ENCODE measurements around the gene SLC25A24.

SLC25A24 gene

GRCh38 chr1:108107658-108108057 is 92.5 kb downstream of the SLC25A24 start:
- Histone ChIP-seq H3K9me3 (ENCODE audit: control insufficient read depth, insufficient read depth, low read length) (no peaks in the 10 kb centered on the region), H3K4me2 (ENCODE audit: low read length) (no peak overlapping the region), H3K79me2 (ENCODE audit: control insufficient read depth, low read length) (no peaks in the 10 kb centered on the region), H3K4me1 (ENCODE audit: control insufficient read depth, low read length) (no peaks in the 10 kb centered on the region), H3F3A (ENCODE audit: control insufficient read depth, insufficient read depth) (no peaks in the 10 kb centered on the region), H4K20me1 (ENCODE audit: control insufficient read depth, insufficient read depth, low read depth, low read length) (no peaks in the 10 kb centered on the region), H3K36me3 (ENCODE audit: control insufficient read depth, low read length) (no peaks in the 10 kb centered on the region), H3K4me3 (ENCODE audit: low read length) (no peak overlapping the region), H3K27ac (ENCODE audit: low read depth, low read length) (no peak overlapping the region), H3K9me2 (replicated peaks; ENCODE audit: control insufficient read depth, low read length) (no peaks in the 10 kb centered on the region), H3K27me3 (ENCODE audit: control insufficient read depth, low read length) (no peaks in the 10 kb centered on the region)
- no peak for TF ChIP-seq EZH2phosphoT487 (IDR thresholded peaks at IDR 0.05; ENCODE audit: borderline replicate concordance, low read length)
- no peak for TF ChIP-seq CTCF (IDR thresholded peaks at IDR 0.05; ENCODE audit: low read depth, low read length, poor library complexity, severe bottlenecking)

GRCh38 chr1:108106775-108107174 is 93.4 kb downstream of the SLC25A24 start:
- H4K20me1 ChIP-seq (ENCODE audit: control insufficient read depth, insufficient read depth, low read depth, low read length) = no peaks in the 10 kb centered on the region
- H3K4me1 ChIP-seq (ENCODE audit: control insufficient read depth, low read length) = peaks cover 4% of the 10 kb centered on the region
- no peaks in the 10 kb centered on the region for H3K36me3 ChIP-seq (ENCODE audit: control insufficient read depth, low read length)
- H3K9me2 ChIP-seq (replicated peaks; ENCODE audit: control insufficient read depth, low read length) = no peaks in the 10 kb centered on the region
- H3K4me3 ChIP-seq (ENCODE audit: low read length) = no peak overlapping the region
- no peaks in the 10 kb centered on the region for H3K9me3 ChIP-seq (ENCODE audit: control insufficient read depth, insufficient read depth, low read length)
- no peaks in the 10 kb centered on the region for H3F3A ChIP-seq (ENCODE audit: control insufficient read depth, insufficient read depth)
- H3K27me3 ChIP-seq (ENCODE audit: control insufficient read depth, low read length) = no peaks in the 10 kb centered on the region
- no peaks in the 10 kb centered on the region for H3K79me2 ChIP-seq (ENCODE audit: control insufficient read depth, low read length)
- no peak overlapping the region for H3K27ac ChIP-seq (ENCODE audit: low read depth, low read length)
- TF ChIP-seq EZH2phosphoT487 (IDR thresholded peaks at IDR 0.05; ENCODE audit: borderline replicate concordance, low read length) (no peak), CTCF (IDR thresholded peaks at IDR 0.05; ENCODE audit: low read depth, low read length, poor library complexity, severe bottlenecking) (no peak)
- no peak overlapping the region for H3K4me2 ChIP-seq (ENCODE audit: low read length)

DNA sequence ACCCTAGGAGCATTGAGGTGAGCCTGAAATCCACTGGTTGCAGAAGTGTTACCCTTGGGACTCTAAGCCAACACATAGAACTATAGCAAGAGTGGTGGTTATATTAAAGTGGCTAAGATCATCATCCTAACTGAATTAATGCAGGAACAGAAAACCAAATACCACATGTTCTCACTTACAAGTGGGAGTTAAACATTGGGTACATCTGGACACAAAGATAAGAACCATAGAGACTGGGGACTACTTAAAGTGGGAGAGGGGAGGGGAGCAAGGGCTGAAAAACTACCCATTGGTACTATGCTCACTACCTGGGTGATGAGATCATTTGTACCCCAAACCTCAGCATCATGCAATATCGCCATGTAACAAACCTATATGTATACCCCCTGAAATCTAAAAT is 100.0 kb downstream of the SLC25A24 start:
- Histone ChIP-seq H3K4me2 (ENCODE audit: low read length) (no peak overlapping the region), H3K27me3 (ENCODE audit: control insufficient read depth, low read length) (no peaks in the 10 kb centered on the region), H3K4me1 (ENCODE audit: control insufficient read depth, low read length) (peaks cover 4% of the 10 kb centered on the region), H4K20me1 (ENCODE audit: control insufficient read depth, insufficient read depth, low read depth, low read length) (no peaks in the 10 kb centered on the region), H3K27ac (ENCODE audit: low read depth, low read length) (no peak overlapping the region), H3K36me3 (ENCODE audit: control insufficient read depth, low read length) (no peaks in the 10 kb centered on the region), H3K4me3 (ENCODE audit: low read length) (no peak overlapping the region), H3K9me3 (ENCODE audit: control insufficient read depth, insufficient read depth, low read length) (no peaks in the 10 kb centered on the region), H3K79me2 (ENCODE audit: control insufficient read depth, low read length) (no peaks in the 10 kb centered on the region), H3K9me2 (replicated peaks; ENCODE audit: control insufficient read depth, low read length) (no peaks in the 10 kb centered on the region), H3F3A (ENCODE audit: control insufficient read depth, insufficient read depth) (no peaks in the 10 kb centered on the region)
- TF ChIP-seq CTCF (IDR thresholded peaks at IDR 0.05; ENCODE audit: low read depth, low read length, poor library complexity, severe bottlenecking) (no peak), EZH2phosphoT487 (IDR thresholded peaks at IDR 0.05; ENCODE audit: borderline replicate concordance, low read length) (no peak)

GRCh38 chr1:108097018-108097417 is 103.1 kb downstream of the SLC25A24 start:
- Histone ChIP-seq H3K4me1 (ENCODE audit: control insufficient read depth, low read length) (no peaks in the 10 kb centered on the region; the same call in none of the 2 replicates), H3K27ac (ENCODE audit: low read depth, low read length) (no peak overlapping the region), H3F3A (ENCODE audit: control insufficient read depth, insufficient read depth) (no peaks in the 10 kb centered on the region), H3K4me2 (ENCODE audit: low read length) (no peak overlapping the region), H3K79me2 (ENCODE audit: control insufficient read depth, low read length) (no peaks in the 10 kb centered on the region), H3K4me3 (ENCODE audit: low read length) (no peak overlapping the region), H3K9me2 (replicated peaks; ENCODE audit: control insufficient read depth, low read length) (no peaks in the 10 kb centered on the region), H3K27me3 (ENCODE audit: control insufficient read depth, low read length) (no peaks in the 10 kb centered on the region), H4K20me1 (ENCODE audit: control insufficient read depth, insufficient read depth, low read depth, low read length) (no peaks in the 10 kb centered on the region), H3K36me3 (ENCODE audit: control insufficient read depth, low read length) (no peaks in the 10 kb centered on the region), H3K9me3 (ENCODE audit: control insufficient read depth, insufficient read depth, low read length) (no peaks in the 10 kb centered on the region)
- no peak for TF ChIP-seq CTCF (IDR thresholded peaks at IDR 0.05; ENCODE audit: low read depth, low read length, poor library complexity, severe bottlenecking)
- TF ChIP-seq EZH2phosphoT487 (IDR thresholded peaks at IDR 0.05; ENCODE audit: borderline replicate concordance, low read length) = no peak

All from DOHH2 (cell line).